Measurements from ENCODE around the gene KIR3DL2. TPM values are rescaled to one million over a fixed set of nuclear protein-coding genes. Genes with fewer than 3 reads are reported as not detected.
"Not testable (repeated sequence)": the region's sequence is repeated elsewhere in the genome, so short reads cannot be mapped to it uniquely, and the experiment has no call there.

The KIR3DL2 gene
- total RNA-seq, 1 donor from 2014 or later, result not detected

DNA sequence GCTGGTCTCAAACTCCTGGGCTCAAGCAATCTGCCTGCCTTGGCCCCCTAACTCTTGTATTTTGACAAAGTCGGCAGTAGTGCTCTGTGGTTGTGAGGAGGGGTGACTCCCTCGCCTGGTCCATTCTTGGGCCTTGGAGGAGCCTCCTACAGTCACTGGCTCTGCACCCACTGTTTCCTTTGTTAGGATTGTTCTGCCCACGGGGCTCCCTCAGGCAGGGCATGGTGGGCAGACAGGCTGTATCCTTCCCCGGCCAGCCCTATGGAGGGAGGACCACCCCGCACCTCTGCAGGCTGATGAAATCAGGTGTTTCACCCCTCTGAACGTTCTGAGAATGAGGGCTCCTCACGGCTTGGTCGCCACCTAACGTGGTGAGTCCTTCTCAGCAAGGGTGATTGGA, 33.0 kb downstream of the KIR3DL2 start:
- Mint-ChIP-seq H3K4me1 (no peaks in the 10 kb centered on the region), H3K27ac (no peak overlapping the region), H3K27me3 (ENCODE audit: insufficient read depth, low read depth) (peaks cover 17% of the 10 kb centered on the region), H3K4me3 (no peak overlapping the region), H3K9me3 (peaks cover 10% of the 10 kb centered on the region), H3K36me3 (no peaks in the 10 kb centered on the region)
- Histone ChIP-seq H3K36me3 (no peaks in the 10 kb centered on the region), H4K20me1 (ENCODE audit: low read depth) (no peaks in the 10 kb centered on the region), H3F3A (ENCODE audit: low read depth) (no peaks in the 10 kb centered on the region), H2AFZ (replicated peaks) (no peak overlapping the region), H3K79me2 (ENCODE audit: low read depth) (no peaks in the 10 kb centered on the region), H3K9me3 (ENCODE audit: low read depth) (no peaks in the 10 kb centered on the region), H3K4me1 (no peaks in the 10 kb centered on the region), H3K27ac (no peak overlapping the region), H3K4me3 (no peak overlapping the region), H3K27me3 (peaks cover 16% of the 10 kb centered on the region), H3K4me2 (no peak overlapping the region), H3K9ac (no peak overlapping the region)
- TF ChIP-seq EZH2 (IDR thresholded peaks at IDR 0.05) (no peak), EZH2phosphoT487 (IDR thresholded peaks at IDR 0.05) (no peak), CTCF (IDR thresholded peaks at IDR 0.05) (no peak)
- no peak for DNase-seq (ENCODE audit: low spot score)

GRCh38 chr19:54888239-54888638, 38.0 kb downstream of the KIR3DL2 start:
- Histone ChIP-seq H3K79me2 (ENCODE audit: low read depth) (no peaks in the 10 kb centered on the region), H3K9me3 (ENCODE audit: low read depth) (no peaks in the 10 kb centered on the region), H3K4me1 (no peaks in the 10 kb centered on the region), H3K27ac (no peak overlapping the region), H2AFZ (replicated peaks) (no peak overlapping the region), H3K36me3 (no peaks in the 10 kb centered on the region), H3K4me2 (no peak overlapping the region), H3K4me3 (no peak overlapping the region), H3F3A (ENCODE audit: low read depth) (no peaks in the 10 kb centered on the region), H3K27me3 (no peaks in the 10 kb centered on the region), H3K9ac (no peak overlapping the region), H4K20me1 (ENCODE audit: low read depth) (no peaks in the 10 kb centered on the region)
- no peak for DNase-seq (ENCODE audit: low spot score)
- no peaks in the 10 kb centered on the region for H3K36me3 Mint-ChIP-seq
- H3K9me3 Mint-ChIP-seq, result peaks cover 9% of the 10 kb centered on the region
- H3K27me3 Mint-ChIP-seq (ENCODE audit: insufficient read depth, low read depth), result peaks cover 3% of the 10 kb centered on the region
- no peak overlapping the region for H3K4me3 Mint-ChIP-seq
- H3K4me1 Mint-ChIP-seq, result no peaks in the 10 kb centered on the region
- TF ChIP-seq EZH2phosphoT487 (IDR thresholded peaks at IDR 0.05) (no peak), CTCF (IDR thresholded peaks at IDR 0.05) (no peak), EZH2 (IDR thresholded peaks at IDR 0.05) (no peak)
- H3K27ac Mint-ChIP-seq, result no peak overlapping the region

GRCh38 chr19:54889566-54889965, 39.3 kb downstream of the KIR3DL2 start:
- no peak overlapping the region for H2AFZ ChIP-seq (replicated peaks)
- H3F3A ChIP-seq (ENCODE audit: low read depth), result no peaks in the 10 kb centered on the region
- no peaks in the 10 kb centered on the region for H3K36me3 Mint-ChIP-seq
- H3K36me3 ChIP-seq, result no peaks in the 10 kb centered on the region
- H3K79me2 ChIP-seq (ENCODE audit: low read depth), result no peaks in the 10 kb centered on the region
- H3K27ac ChIP-seq, result no peak overlapping the region
- no peak overlapping the region for H3K4me3 Mint-ChIP-seq
- no peaks in the 10 kb centered on the region for H3K9me3 ChIP-seq (ENCODE audit: low read depth)
- H3K27ac Mint-ChIP-seq, result no peak overlapping the region
- no peak overlapping the region for H3K9ac ChIP-seq
- H3K4me2 ChIP-seq, result no peak overlapping the region
- no peaks in the 10 kb centered on the region for H3K4me1 Mint-ChIP-seq
- H3K4me3 ChIP-seq, result no peak overlapping the region
- H3K4me1 ChIP-seq, result no peaks in the 10 kb centered on the region
- no peak for DNase-seq (ENCODE audit: low spot score)
- H4K20me1 ChIP-seq (ENCODE audit: low read depth), result no peaks in the 10 kb centered on the region
- H3K27me3 ChIP-seq, result no peaks in the 10 kb centered on the region
- peaks cover 9% of the 10 kb centered on the region for H3K9me3 Mint-ChIP-seq
- TF ChIP-seq EZH2phosphoT487 (IDR thresholded peaks at IDR 0.05) (no peak), EZH2 (IDR thresholded peaks at IDR 0.05) (no peak)
- peaks cover 4% of the 10 kb centered on the region for H3K27me3 Mint-ChIP-seq (ENCODE audit: insufficient read depth, low read depth)

- Histone ChIP-seq H3K27me3 (no peaks in the 10 kb centered on the region), H3K4me3 (no peak overlapping the region), H3K27ac (no peak overlapping the region), H3K9me3 (ENCODE audit: low read depth) (no peaks in the 10 kb centered on the region), H3K4me2 (no peak overlapping the region), H3K36me3 (no peaks in the 10 kb centered on the region), H3K9ac (no peak overlapping the region), H3K79me2 (ENCODE audit: low read depth) (no peaks in the 10 kb centered on the region), H4K20me1 (ENCODE audit: low read depth) (no peaks in the 10 kb centered on the region), H3F3A (ENCODE audit: low read depth) (no peaks in the 10 kb centered on the region), H3K4me1 (no peaks in the 10 kb centered on the region), H2AFZ (replicated peaks) (no peak overlapping the region)
- Mint-ChIP-seq H3K27me3 (ENCODE audit: insufficient read depth, low read depth) (peaks cover 8% of the 10 kb centered on the region), H3K9me3 (peaks cover 3% of the 10 kb centered on the region), H3K36me3 (no peaks in the 10 kb centered on the region), H3K4me3 (no peak overlapping the region), H3K27ac (no peak overlapping the region), H3K4me1 (no peaks in the 10 kb centered on the region)
- DNase-seq (ENCODE audit: low spot score), result no peak
- TF ChIP-seq EZH2phosphoT487 (IDR thresholded peaks at IDR 0.05), result no peak
- TF ChIP-seq CTCF (IDR thresholded peaks at IDR 0.05), result no peak
- TF ChIP-seq EZH2 (IDR thresholded peaks at IDR 0.05), result no peak
These were observed 43.2 kb downstream of the KIR3DL2 start for GRCh38 chr19:54893406-54893805.

GRCh38 chr19:54894106-54894505, 43.9 kb downstream of the KIR3DL2 start:
- not testable (repeated sequence) for H2AFZ ChIP-seq (replicated peaks); H3K4me1 ChIP-seq; H3K36me3 Mint-ChIP-seq; H3K4me3 Mint-ChIP-seq; H3K4me1 Mint-ChIP-seq; H3K27me3 ChIP-seq; H3K4me2 ChIP-seq; H4K20me1 ChIP-seq (ENCODE audit: low read depth); H3K27ac Mint-ChIP-seq; H3K36me3 ChIP-seq; H3K4me3 ChIP-seq; H3K9ac ChIP-seq; H3K27ac ChIP-seq; H3K9me3 ChIP-seq (ENCODE audit: low read depth); H3F3A ChIP-seq (ENCODE audit: low read depth); H3K79me2 ChIP-seq (ENCODE audit: low read depth); H3K9me3 Mint-ChIP-seq; DNase-seq (ENCODE audit: low spot score)
- H3K27me3 Mint-ChIP-seq (ENCODE audit: insufficient read depth, low read depth), result peaks cover 10% of the 10 kb centered on the region

Measured in neural progenitor cell (in vitro differentiated cells).